ENCODE results near the gene EFHD1.

The EFHD1 gene, protein sequence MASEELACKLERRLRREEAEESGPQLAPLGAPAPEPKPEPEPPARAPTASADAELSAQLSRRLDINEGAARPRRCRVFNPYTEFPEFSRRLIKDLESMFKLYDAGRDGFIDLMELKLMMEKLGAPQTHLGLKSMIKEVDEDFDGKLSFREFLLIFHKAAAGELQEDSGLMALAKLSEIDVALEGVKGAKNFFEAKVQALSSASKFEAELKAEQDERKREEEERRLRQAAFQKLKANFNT

GRCh38 chr2:232633413-232634205 is at the start of gene EFHD1:
EFHD1 (plus strand) TSS chr2:232633604; CDS start chr2:232633705, 101 bp downstream.
- peak; percentile 89 for DNase-seq

DNA sequence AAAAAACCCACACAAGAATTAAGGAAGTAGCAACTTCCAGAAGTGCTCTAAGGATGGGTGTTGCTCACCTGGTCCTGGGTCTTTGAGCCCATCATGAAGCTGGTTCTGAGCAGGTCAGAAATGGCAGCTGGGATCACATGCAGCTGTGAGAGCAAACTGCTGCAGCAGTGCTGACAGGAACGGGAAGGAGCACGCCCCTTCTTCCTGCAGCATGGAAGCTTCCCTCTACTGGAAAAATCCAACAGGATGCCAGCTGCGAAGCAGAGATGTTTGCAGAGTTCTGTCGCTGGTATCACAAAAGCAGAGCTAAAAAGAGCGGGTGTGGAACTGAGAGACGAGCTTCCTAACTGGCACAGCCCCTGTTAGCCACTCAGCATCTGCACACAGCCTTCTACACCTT is 49.2 kb upstream of the EFHD1 start:
- DNase-seq, result no peak

DNA sequence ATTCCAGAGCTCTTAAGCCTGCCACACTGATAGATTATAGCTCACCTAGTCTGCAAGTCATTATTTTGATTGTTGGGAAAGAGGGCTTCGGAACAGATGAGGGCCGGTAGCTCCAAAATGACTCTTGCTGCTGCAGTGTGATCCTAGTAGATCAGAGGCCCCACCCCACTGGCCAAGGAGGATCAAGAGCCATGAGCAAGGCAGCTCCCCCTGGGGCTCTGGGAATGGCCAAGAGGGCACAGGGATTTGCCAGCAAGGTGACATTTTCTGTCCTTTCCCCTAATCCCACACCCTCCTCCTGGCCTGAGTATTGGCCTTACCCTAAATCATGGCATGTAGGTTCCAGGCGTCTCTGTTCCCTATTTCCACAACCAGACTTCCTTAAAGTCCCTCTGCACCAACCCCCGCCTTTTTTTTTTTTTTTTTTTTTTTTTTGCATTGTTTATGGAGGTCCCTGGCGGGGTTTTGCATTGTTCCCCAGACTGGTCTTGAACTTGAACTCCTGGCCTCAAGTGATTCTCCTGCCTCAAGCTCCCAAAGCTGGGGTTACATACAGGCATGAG is 46.4 kb upstream of the EFHD1 start:
- DNase-seq, result no peak

DNA sequence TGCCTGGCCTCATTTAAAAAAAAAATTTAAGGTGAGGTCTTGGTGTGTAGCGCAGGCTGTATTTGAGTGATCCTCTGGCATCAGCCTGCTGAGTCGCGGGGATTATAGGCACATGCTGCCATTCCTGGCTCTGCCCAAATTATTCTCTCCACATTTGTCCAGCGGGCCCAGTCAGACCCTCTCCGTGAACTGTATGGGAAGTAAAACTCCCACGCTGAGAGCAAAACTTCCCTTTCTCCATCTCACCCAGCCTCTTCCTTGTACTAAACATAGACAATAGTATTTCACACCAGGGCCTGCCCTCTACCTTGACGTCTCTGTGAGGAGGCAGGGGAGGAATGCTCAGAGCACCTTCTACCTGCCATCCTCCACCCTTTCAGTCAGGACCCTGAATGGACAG is 45.9 kb upstream of the EFHD1 start:
- DNase-seq, result no peak

DNA sequence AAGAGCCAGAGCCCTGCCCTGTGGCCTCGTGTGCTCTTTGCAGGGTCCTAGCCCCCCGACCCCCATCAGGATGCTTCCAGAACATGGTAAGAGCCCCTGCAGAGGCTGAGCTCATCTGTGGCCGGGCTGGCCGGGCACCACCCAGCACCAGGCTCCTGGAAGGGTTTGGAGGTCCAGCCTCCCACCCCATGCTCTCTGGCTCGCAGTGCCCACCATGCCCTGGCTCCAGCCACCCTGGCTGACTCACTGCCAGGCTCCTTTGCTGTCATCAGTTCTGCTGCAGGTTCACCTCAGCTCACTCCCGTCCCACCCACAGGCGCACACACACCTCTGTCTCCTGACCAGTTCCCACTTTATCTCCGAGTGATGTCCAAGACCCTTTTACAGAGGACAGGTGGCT is 45.4 kb upstream of the EFHD1 start:
- no peak for DNase-seq

- peak; percentile 76 for DNase-seq
These were observed 44.5 kb upstream of the EFHD1 start for GRCh38 chr2:232588680-232589585.

GRCh38 chr2:232592772-232593395 is 40.5 kb upstream of the EFHD1 start:
- DNase-seq, result no peak

GRCh38 chr2:232593982-232594381 is 39.4 kb upstream of the EFHD1 start:
- no peak for DNase-seq

- DNase-seq, result no peak
These were observed 35.9 kb upstream of the EFHD1 start for GRCh38 chr2:232597362-232598079.

- DNase-seq, result no peak
These were observed 35.1 kb upstream of the EFHD1 start for GRCh38 chr2:232598293-232598692.

- DNase-seq, result no peak
These were observed 33.2 kb upstream of the EFHD1 start for GRCh38 chr2:232600053-232600773.

DNA sequence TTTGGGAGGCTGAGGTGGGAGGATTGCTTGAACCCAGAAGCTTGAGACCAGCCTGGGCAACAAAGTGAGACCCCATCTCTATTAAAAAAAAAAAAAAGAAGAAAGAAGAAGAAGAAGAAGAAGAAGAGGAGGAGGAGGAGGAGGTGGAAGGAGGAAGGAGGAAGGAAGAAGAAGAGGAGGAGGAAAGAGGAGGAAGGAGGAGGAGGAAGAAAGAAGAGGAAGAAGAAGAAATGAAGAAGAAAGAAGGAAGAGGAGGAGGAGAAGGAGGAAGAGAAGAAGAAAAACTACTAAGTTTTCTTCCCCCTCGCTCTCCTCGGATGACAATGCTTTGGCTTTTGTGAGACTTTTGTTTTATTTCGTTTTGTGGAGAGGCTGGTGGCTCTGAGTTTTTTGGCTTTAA is 30.1 kb upstream of the EFHD1 start:
- no peak for DNase-seq

GRCh38 chr2:232604535-232604934 is 28.9 kb upstream of the EFHD1 start:
- no peak for DNase-seq

DNA sequence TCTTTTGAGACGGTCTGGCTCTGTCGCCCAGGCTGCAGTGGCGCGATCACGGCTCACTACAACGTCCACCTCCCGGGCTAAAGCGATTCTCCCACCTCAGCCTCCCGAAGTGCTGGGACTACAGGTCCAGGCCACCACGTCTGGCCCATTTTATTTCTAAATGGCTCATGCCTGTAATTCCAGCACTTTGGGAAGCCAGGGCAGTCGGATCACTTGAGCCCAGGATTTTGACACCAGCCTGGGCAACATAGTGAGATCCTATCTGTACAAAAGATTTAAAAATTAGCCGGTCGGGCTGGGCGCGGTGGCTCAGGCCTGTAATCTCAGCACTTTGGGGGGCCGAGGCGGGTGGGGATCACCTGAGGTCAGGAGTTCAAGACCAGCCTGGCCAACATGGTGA is 26.4 kb upstream of the EFHD1 start:
- DNase-seq, result no peak

DNA sequence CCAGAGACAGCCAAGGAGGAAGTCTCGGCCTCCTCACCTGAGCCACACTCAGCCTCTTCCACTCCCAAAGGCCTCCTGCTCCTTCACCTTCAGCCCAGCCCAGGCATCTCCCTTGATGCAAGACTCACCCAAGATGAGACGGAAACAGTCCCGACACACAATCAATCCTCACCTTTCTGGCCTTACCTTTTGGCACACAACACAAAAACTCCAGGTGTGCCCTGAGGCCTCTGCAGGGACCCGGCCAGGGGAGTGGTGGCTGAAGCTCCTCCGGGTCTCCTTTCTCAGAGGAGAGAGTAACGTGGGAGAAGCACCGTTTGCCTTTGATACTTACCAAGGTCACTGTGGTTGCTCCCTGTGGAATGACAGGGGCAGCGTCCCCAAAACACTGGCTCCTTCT is 23.8 kb upstream of the EFHD1 start:
- no peak for DNase-seq

DNA sequence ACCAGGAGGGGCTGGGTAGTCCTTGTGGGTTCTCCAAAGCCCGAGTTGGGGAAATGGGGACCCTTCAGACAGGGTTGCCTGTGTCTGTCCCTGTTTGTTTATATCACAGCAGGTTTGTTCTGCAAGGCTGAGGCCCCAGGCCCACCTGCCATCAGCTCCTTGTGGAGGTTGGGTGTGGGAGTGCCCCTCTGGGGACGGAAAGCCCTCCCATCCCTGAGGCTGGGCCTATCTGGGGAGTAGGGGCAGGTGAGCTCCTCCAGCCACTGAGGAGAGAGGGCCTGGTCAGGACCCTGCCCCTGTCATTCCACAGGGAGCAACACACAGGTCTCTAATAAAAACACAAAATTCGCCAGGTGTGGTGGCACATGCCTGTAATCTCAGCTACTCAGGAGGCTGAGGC is 23.3 kb upstream of the EFHD1 start:
- DNase-seq, result no peak

- DNase-seq, result no peak
These were observed 22.3 kb upstream of the EFHD1 start for GRCh38 chr2:232611061-232611460.

- DNase-seq, result peak; percentile 53
These were observed 21.7 kb upstream of the EFHD1 start for GRCh38 chr2:232611559-232612218.

- DNase-seq, result no peak
These were observed 19.8 kb upstream of the EFHD1 start for GRCh38 chr2:232613538-232614134.

- DNase-seq, result no peak
These were observed 18.1 kb upstream of the EFHD1 start for GRCh38 chr2:232615339-232615738.
